ENCODE data around the gene ME2.

ME2 gene

GRCh38 chr18:50906843-50907242 is 27.9 kb downstream of the ME2 start:
- no peak for TF ChIP-seq CTCF (IDR thresholded peaks at IDR 0.05)
- Histone ChIP-seq H3K36me3 (peaks cover 21 to 28% (median 24%) of the 10 kb centered on the region in 3 donors), H3K27me3 (no peaks in the 10 kb centered on the region)

GRCh38 chr18:50909261-50909660 is 30.3 kb downstream of the ME2 start:
- Histone ChIP-seq H3K9me3 (peaks cover 0 to 4% (median 0%) of the 10 kb centered on the region in 3 donors), H3K36me3 (peaks cover 29 to 34% (median 29%) of the 10 kb centered on the region in 3 donors), H3K27me3 (no peaks in the 10 kb centered on the region), H3K4me1 (no peaks in the 10 kb centered on the region), H3K4me3 (no peak overlapping the region), H3K27ac (no peak overlapping the region)
- TF ChIP-seq CTCF (IDR thresholded peaks at IDR 0.05): no peak
- no peak for DNase-seq
- intact Hi-C loops (cut with DNase I; ENCODE audit: low total_unique reads): no loop called here

More at GRCh38 chr18:50906843-50907242, 27.9 kb downstream of the ME2 start:
- H3K4me1 ChIP-seq: no peaks in the 10 kb centered on the region
- intact Hi-C loops (cut with DNase I; ENCODE audit: low total_unique reads): no loop called here
- peaks cover 0 to 4% (median 0%) of the 10 kb centered on the region in 3 donors for H3K9me3 ChIP-seq
- no peak overlapping the region for H3K27ac ChIP-seq
- H3K4me3 ChIP-seq: no peak overlapping the region
- DNase-seq: no peak

- no peaks in the 10 kb centered on the region for H3K4me1 ChIP-seq
- no peak overlapping the region for H3K27ac ChIP-seq
- peaks cover 25 to 33% (median 29%) of the 10 kb centered on the region in 3 donors for H3K36me3 ChIP-seq
- no peaks in the 10 kb centered on the region for H3K27me3 ChIP-seq
- H3K4me3 ChIP-seq: no peak overlapping the region
- intact Hi-C loops (cut with DNase I; ENCODE audit: low total_unique reads): no loop called here
- no peak for DNase-seq
- peaks cover 0 to 4% (median 0%) of the 10 kb centered on the region in 3 donors for H3K9me3 ChIP-seq
- no peak for TF ChIP-seq CTCF (IDR thresholded peaks at IDR 0.05)
Observed at GRCh38 chr18:50911006-50911405, 32.1 kb downstream of the ME2 start.

GRCh38 chr18:50917021-50917420 is 38.1 kb downstream of the ME2 start:
- Histone ChIP-seq H3K9me3 (no peaks in the 10 kb centered on the region), H3K27me3 (no peaks in the 10 kb centered on the region), H3K36me3 (peaks cover 13 to 50% (median 39%) of the 10 kb centered on the region in 3 donors), H3K4me3 (no peak overlapping the region), H3K27ac (no peak overlapping the region), H3K4me1 (peaks cover 0 to 8% (median 0%) of the 10 kb centered on the region in 4 donors)
- TF ChIP-seq CTCF (IDR thresholded peaks at IDR 0.05): no peak
- DNase-seq: no peak
- intact Hi-C loops (cut with DNase I; ENCODE audit: low total_unique reads): no loop called here

- H3K9me3 ChIP-seq: no peaks in the 10 kb centered on the region
- peaks cover 0 to 8% (median 0%) of the 10 kb centered on the region in 4 donors for H3K4me1 ChIP-seq
- TF ChIP-seq CTCF (IDR thresholded peaks at IDR 0.05): no peak
- H3K27ac ChIP-seq: no peak overlapping the region
- no peak overlapping the region for H3K4me3 ChIP-seq
- H3K27me3 ChIP-seq: no peaks in the 10 kb centered on the region
- DNase-seq: no peak
- intact Hi-C loops (cut with DNase I; ENCODE audit: low total_unique reads): no loop called here
- H3K36me3 ChIP-seq: peaks cover 20 to 59% (median 38%) of the 10 kb centered on the region in 3 donors
Observed at GRCh38 chr18:50918153-50918552, 39.2 kb downstream of the ME2 start.

GRCh38 chr18:50924372-50924771 is 45.5 kb downstream of the ME2 start:
- H3K36me3 ChIP-seq: peaks cover 40 to 81% (median 60%) of the 10 kb centered on the region in 3 donors
- no peak for TF ChIP-seq CTCF (IDR thresholded peaks at IDR 0.05)
- no peak overlapping the region for H3K4me3 ChIP-seq
- H3K9me3 ChIP-seq: no peaks in the 10 kb centered on the region
- no peaks in the 10 kb centered on the region for H3K4me1 ChIP-seq
- H3K27me3 ChIP-seq: no peaks in the 10 kb centered on the region
- H3K27ac ChIP-seq: no peak overlapping the region
- intact Hi-C loops (cut with DNase I; ENCODE audit: low total_unique reads): no loop called here
- DNase-seq: no peak
